Measurements from ENCODE around the gene HOXB6.

HOXB6 gene

GRCh38 chr17:48577946-48578615, 26.7 kb downstream of the HOXB6 start, which contains the start of gene HOXB4:
HOXB4 (minus strand) TSS chr17:48578350; CDS start chr17:48578319, 31 bp downstream.
- peak; percentile 78 for DNase-seq

- no peak for DNase-seq
Measured at GRCh38 chr17:48577330-48577945, 27.3 kb downstream of the HOXB6 start.

- no peak for DNase-seq
Measured at GRCh38 chr17:48576479-48577309, 28.1 kb downstream of the HOXB6 start.

- no peak for DNase-seq
Measured at GRCh38 chr17:48575673-48576478, 28.9 kb downstream of the HOXB6 start.

DNA sequence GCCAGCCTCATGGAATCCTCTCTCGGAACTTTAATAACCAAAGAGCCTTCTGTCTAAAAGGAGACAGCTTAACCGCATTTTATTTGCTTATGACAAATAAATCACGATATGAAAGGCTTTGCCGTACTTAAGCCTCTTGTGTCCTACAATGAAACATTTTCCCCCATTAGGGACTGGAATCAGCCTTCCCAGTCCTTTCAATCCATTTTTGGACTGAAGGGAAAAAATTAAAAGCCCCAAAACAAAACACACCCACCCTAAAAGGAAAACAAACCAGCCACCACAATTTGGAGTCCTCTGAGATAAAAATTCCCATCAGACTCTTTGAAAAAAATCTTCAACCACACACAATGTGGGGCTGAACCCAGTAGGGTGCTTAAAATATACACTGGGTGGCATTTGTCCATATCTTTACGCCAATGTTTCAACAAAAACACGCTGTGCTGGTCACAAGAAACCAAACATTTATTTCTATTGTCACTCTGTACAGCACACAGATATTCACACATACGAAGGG, 29.7 kb downstream of the HOXB6 start:
- no peak for DNase-seq

DNA sequence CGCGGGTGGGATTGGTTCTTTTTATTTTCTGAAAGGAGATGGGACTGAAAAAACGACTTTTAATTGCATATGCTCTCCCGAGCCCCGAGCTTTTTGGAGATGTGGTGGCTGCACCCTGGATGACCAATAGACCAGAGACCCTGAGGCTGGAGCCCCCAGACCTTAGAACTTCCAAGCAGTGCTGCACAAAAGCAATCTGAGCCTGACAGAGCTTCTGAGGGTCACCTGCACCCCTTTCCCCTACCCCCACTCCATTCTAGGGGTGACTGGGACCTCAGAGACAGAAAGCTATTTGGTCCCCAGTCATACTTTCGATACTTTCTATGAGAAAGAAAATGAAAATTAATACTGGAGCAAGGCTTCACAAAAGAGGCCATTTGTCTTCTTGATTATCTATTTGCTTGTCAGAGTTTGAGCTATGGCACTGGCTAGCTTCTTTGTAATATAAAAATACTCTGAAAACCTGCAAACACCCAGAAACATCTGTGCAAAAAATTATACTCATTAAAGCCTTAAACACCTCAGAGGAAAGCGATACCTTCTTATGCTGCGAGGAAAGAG, 30.2 kb downstream of the HOXB6 start:
- DNase-seq, result no peak

GRCh38 chr17:48571826-48572417, 32.9 kb downstream of the HOXB6 start:
- DNase-seq, result no peak

- DNase-seq, result no peak
Measured at GRCh38 chr17:48571024-48571818, 33.6 kb downstream of the HOXB6 start.

DNA sequence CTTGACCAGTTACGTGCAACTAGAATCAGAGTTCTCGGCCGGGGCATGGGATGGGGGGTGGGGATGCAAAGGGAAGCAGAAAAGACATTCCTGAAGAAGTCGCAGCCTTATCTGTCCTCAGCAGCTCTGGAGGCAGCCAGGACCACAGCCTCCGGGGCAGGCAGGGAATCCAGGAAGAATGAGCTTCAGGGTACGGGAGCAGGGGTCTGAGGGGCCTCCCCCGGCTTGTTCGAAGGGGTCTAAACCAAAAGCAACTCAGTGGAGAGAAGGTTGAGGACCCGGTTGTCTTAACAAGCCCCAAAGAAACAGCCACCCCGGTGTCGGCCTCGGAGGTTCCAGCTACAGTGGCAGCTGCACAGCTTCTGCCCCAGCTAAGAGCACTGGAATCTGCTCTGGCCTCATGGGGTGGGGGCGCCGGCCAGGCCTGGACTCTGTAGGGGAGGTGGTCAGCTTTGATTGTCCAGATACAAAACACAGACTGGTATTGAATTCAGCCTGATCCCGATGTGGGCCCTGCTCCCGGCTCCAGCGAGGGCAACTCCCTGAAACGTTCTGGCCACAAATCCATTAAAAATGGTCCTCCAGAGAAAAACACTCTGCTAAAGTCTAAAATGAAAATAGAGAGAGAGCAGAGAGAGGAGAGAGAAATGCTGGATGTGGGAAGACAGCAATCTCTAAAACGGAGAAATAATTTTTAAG, 34.3 kb downstream of the HOXB6 start:
- no peak for DNase-seq

GRCh38 chr17:48569674-48570324, 35.0 kb downstream of the HOXB6 start:
- DNase-seq, result no peak

GRCh38 chr17:48569240-48569582, 35.6 kb downstream of the HOXB6 start:
- DNase-seq, result no peak

DNA sequence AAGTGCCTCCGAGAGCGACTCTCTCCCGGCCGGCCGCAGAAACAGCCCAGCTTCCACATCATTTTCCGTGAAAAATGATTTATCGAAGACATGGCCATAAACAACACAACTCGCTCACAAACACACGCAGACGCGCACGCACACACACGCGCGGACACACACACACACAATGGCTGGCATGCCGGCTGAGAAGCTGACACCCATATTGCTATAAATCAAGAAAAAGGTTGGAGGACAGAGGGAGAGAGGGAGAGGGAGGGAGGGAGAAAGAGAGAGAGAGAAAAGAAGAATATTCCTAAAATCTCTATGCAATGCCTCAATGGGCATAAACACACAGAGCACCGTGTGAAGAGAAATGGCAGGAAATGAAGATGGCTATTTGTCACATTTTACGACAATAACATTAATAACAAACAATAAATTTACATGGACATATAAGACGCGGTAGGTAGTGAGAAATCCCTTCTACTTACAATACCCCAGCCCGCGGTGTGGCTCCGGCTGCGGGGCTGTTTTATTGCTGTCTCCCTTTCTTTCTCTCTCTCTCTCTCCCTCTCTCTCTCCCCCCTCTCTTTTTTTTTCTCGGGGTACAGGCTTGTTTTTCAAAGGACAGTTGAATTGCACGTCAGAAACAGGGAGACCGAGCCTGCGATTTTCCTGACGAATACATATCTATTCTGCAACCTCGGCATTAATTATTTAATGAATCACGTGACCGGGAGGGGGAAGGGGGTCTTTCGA, 36.1 kb downstream of the HOXB6 start:
- DNase-seq, result no peak

DNA sequence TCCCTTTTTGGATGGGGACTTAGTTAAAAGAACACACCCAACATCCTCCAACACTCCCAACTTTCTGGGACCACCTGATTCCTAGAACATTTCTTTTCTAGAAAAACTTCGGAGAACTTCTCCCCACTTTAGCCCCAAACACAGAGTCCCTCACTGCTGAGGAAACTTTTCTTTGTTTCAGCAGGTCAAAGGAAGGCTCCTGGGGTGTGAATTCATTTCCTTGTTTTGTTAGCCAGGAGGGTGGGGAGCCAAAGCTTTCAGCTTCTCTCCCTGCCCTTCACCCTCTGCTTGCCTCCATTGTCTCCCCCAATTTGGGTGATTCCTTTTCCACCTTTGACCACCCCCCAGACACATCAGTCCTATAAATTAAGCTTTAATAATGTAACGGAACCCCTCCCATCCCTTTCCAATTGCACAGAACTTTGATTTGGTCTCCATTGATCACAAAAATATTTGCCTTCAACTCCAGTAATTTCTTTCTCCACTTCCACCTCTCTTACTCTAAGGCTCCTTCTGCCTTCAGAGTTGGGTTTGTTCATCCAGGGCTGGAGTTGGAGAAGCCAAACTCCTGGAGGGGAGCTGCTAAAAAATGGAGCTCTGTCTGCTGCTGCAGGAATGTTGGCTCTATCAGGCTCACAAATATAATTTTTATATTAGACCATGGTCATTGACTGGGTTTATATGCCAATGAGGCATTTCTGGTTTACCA, 37.0 kb downstream of the HOXB6 start:
- DNase-seq, result no peak

DNA sequence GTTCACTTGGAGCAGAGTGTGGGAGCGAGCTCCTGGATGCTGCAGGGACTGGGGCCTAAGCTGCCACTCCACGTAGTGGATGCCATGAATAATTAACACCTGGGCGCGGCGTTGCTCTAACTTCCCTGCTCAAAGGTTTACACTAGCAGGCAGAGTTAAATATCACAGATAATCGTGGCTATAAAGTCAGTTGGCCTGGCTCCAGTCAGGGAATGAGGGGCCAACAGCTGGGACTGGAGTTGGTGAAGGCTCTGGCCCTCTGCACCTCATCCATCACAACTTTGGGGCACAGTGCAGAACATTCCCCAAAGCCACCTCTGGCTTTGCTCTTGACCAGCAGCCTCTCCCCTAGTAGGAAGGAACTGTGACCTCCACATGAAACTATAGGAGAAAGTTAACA, 37.6 kb downstream of the HOXB6 start:
- DNase-seq, result no peak

DNA sequence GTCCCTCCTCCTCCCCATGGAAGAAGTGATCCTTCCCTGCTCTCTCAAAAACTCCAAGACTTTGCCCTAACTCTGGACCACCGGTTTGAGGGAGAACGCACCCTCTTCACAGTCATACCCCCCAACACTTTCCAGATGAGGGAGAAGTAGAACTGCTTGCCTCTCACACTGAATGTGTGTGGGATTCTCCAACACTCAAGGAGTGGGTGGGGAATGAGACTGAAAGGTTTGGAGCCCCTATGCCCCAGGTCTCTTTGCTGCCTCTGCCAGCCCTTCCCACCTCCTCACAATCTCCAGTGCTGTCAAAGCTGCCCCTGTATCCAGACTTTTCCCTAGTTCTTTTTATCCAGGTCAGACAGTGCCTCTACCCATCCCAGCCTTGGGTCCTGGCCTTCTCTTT, 38.1 kb downstream of the HOXB6 start:
- no peak for DNase-seq

DNA sequence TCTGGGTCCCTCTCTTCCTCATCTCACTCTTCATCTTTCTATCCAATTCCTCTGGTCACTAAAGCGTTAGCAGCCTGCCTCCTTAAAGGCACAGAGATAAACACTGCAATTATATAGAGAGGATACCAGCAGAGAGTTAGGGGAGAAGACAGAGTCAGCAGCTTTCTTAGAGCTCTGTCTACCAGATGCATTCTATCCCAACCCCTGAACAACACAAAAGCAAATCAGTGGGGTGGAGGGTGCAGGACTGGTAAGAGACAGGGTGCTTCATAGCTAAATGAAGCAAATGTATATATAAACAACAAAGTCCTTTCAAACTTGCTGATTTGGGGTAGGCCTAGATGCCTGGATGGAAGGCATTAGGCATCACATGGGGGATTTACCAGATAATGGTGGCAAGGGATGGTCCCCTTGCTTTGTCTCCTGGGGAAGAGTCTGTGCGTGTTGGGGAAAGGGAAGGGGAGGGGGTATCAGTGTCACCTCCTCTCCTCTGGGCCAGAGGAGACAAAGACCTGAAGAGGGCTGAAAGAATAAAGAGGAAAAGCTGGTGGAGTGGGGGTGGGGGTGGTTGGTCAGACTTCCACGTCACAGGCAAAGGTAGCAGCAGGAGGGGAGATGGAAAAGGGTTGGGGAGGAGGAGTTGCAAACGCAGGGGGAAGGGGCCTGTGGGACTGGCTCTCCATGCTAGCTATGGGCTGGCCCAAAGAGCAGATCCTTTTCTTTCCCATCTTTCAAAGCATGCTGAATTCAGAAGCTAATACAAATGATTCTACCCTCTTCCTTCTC, 38.7 kb downstream of the HOXB6 start:
- no peak for DNase-seq

DNA sequence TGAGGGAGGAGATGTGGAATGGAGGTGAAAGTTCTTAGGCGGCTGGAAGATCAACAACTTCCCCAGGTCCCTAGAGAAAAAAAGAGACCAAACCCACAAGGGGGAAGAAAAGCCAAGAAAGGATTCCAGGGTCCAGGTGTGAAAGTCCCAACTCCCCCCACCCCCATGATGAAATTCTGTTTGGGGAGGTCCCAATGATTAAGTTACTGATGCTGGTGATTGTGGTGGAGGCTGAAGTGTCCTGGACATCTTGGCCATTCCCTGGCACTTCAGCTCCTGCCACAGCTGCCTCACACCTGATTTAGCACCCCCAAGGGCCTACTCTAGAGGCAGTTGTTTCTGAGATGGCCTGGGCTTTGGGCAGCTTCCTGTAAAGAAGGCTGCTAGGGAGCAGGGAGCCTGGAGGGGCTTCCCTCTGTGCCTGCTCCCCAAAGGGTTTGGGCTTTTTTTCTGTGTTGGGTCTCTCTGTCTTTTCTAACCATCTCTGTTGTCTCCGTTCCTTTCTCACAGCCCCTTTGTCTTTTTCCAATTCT, 39.7 kb downstream of the HOXB6 start:
- no peak for DNase-seq

All from CD4-positive, alpha-beta T cell treated with Interleukin-17A for 1 hour (primary cell).